Astrocyte (in vitro differentiated cells and primary cell): ENCODE results near the gene C1orf159.

ENCODE experiments used
- CTCF ChIP-seq: IDR thresholded peaks from 2 replicates; pipeline ENCODE4 v1.5.1; 2011; ENCODE audit warnings: low read depth, mild to moderate bottlenecking, inconsistent platforms, low read length, moderate library complexity; ENCODE audit not compliant: insufficient read depth
- EZH2 ChIP-seq: IDR thresholded peaks from 2 replicates; pipeline ENCODE4 v1.6.1; 2012; ENCODE audit warnings: mild to moderate bottlenecking, low read length, inconsistent platforms; ENCODE audit not compliant: insufficient read depth

- TF ChIP-seq CTCF: no peak
- no peak for TF ChIP-seq EZH2
Measured at GRCh38 chr1:1038694-1039093, 77.2 kb downstream of the C1orf159 start.
